Measurements from ENCODE around the gene PALD1. TPM values are rescaled to one million over a fixed set of nuclear protein-coding genes. Genes with fewer than 3 reads are reported as not detected.

PALD1 gene
- total RNA-seq, 4 donors from 2014 or later, result 10.4 to 19.1 (median 12.8) TPM

- Histone ChIP-seq H3K4me1 (peaks cover 0 to 17% (median 11%) of the 10 kb centered on the region in 4 donors), H3K27ac (replicated peaks in 1 of 4) (no peak overlapping the region), H3K36me3 (peaks cover 0 to 71% (median 48%) of the 10 kb centered on the region in 4 donors), H3K9me3 (no peaks in the 10 kb centered on the region), H3K27me3 (no peaks in the 10 kb centered on the region), H3K4me3 (no peak overlapping the region)
- intact Hi-C loops (cut with DNase I), result loop anchor here (10.0 kb wide), 1 partner anchor 301 kb away; the partner anchor contains the start of gene PPA1
- TF ChIP-seq EP300 (IDR thresholded peaks at IDR 0.05), result no peak
- no peak for TF ChIP-seq POLR2AphosphoS5 (IDR thresholded peaks at IDR 0.05)
- TF ChIP-seq POLR2A (IDR thresholded peaks at IDR 0.05; ENCODE audit: low read depth), result no peak
- TF ChIP-seq CTCF (IDR thresholded peaks at IDR 0.05), result no peak
- DNase-seq (ENCODE audit: extremely low spot score), result no peak
- 92% methylated on average over 5 of the region's 5 CpGs for WGBS
These were observed 56.9 kb downstream of the PALD1 start for GRCh38 chr10:70535451-70535850.

DNA sequence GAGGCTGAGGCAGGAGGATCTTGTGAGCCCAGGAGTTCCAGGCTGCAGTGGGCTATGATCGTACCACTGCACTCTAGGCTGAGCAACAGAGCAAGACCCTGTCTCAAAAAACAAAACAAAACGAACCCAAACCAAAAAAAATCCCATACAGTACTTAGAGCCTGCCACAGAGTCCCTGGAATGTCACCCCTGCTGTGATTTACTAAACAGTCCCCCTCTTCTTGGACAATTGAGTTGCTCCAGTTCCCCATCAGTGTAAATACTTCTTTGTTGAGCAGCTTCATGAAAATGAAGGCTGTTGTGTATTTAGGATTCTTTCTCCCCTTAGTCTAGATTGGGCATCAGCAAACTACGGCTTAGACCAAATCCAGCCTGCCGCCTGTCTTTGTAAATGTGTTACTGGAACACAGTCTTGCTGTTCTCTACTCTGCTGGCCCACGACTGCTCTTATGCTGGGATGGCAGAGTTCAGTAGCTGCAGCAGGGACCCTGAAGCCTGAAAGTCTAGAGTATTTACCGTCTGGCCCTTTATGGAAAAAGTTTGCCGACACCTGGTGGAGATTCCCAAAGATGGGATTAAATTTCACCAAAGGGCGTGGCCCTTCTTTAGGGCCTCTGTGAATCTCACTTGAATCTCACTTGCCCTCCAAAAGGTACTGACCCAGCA, 57.8 kb downstream of the PALD1 start:
- no peak overlapping the region for H3K4me3 ChIP-seq
- WGBS, result 85% methylated on average over 8 of the region's 8 CpGs
- H3K4me1 ChIP-seq, result peaks cover 0 to 21% (median 14%) of the 10 kb centered on the region in 4 donors
- DNase-seq (ENCODE audit: extremely low spot score), result no peak
- no peaks in the 10 kb centered on the region for H3K9me3 ChIP-seq
- TF ChIP-seq POLR2AphosphoS5 (IDR thresholded peaks at IDR 0.05) (no peak), CTCF (IDR thresholded peaks at IDR 0.05) (no peak), POLR2A (IDR thresholded peaks at IDR 0.05; ENCODE audit: low read depth) (no peak), EP300 (IDR thresholded peaks at IDR 0.05) (no peak)
- no peaks in the 10 kb centered on the region for H3K27me3 ChIP-seq
- intact Hi-C loops (cut with DNase I), result loop anchor here (10.0 kb wide), 1 partner anchor 302 kb away; the partner anchor contains the start of gene PPA1
- peaks cover 0 to 72% (median 48%) of the 10 kb centered on the region in 4 donors for H3K36me3 ChIP-seq
- no peak overlapping the region for H3K27ac ChIP-seq (replicated peaks in 1 of 4)

- 83% methylated on average over 8 of the region's 15 CpGs for WGBS
- no peaks in the 10 kb centered on the region for H3K27me3 ChIP-seq
- H3K36me3 ChIP-seq, result peaks cover 0 to 64% (median 49%) of the 10 kb centered on the region in 4 donors
- H3K27ac ChIP-seq (replicated peaks in 1 of 4), result no peak overlapping the region
- TF ChIP-seq POLR2A (IDR thresholded peaks at IDR 0.05; ENCODE audit: low read depth) (no peak), CTCF (IDR thresholded peaks at IDR 0.05) (peak in 2 of 3 experiments; percentile 13 to 35), POLR2AphosphoS5 (IDR thresholded peaks at IDR 0.05) (no peak)
- H3K9me3 ChIP-seq, result no peaks in the 10 kb centered on the region
- peaks cover 0 to 21% (median 14%) of the 10 kb centered on the region in 4 donors for H3K4me1 ChIP-seq
- no peak for DNase-seq (ENCODE audit: extremely low spot score)
- H3K4me3 ChIP-seq, result no peak overlapping the region
- intact Hi-C loops (cut with DNase I), result loop anchor here (10.0 kb wide), 1 partner anchor 303 kb away; the partner anchor contains the start of gene PPA1
These were observed 59.0 kb downstream of the PALD1 start for GRCh38 chr10:70537398-70538194.

- 90% methylated on average over 4 of the region's 10 CpGs for WGBS
- intact Hi-C loops (cut with DNase I), result loop anchor here (10.0 kb wide), 1 partner anchor 303 kb away; the partner anchor contains the start of gene PPA1
- TF ChIP-seq EP300 (IDR thresholded peaks at IDR 0.05) (no peak), POLR2AphosphoS5 (IDR thresholded peaks at IDR 0.05) (no peak), CTCF (IDR thresholded peaks at IDR 0.05) (no peak), POLR2A (IDR thresholded peaks at IDR 0.05; ENCODE audit: low read depth) (no peak)
- no peak overlapping the region for H3K27ac ChIP-seq (replicated peaks in 1 of 4)
- H3K9me3 ChIP-seq, result no peaks in the 10 kb centered on the region
- no peak for DNase-seq (ENCODE audit: extremely low spot score)
- no peak overlapping the region for H3K4me3 ChIP-seq
- H3K4me1 ChIP-seq, result peaks cover 0 to 21% (median 14%) of the 10 kb centered on the region in 4 donors
- peaks cover 0 to 58% (median 46%) of the 10 kb centered on the region in 4 donors for H3K36me3 ChIP-seq
- H3K27me3 ChIP-seq, result no peaks in the 10 kb centered on the region
These were observed 59.6 kb downstream of the PALD1 start for GRCh38 chr10:70538195-70538520.

All from esophagus muscularis mucosa (tissue), 4 donors.